NCI-H446 (cell line): ENCODE results near the gene CEMP1.

Experiments used
- DNase-seq, 2 experiments: peaks; one replicate each; lab custom pipeline; 2025; lab: John Stamatoyannopoulos, UW

Gene CEMP1

GRCh38 chr16:2483939-2484897 is 47.0 kb downstream of the CEMP1 start:
- no peak for DNase-seq

- DNase-seq: peak; percentile 37 to 81
Observed at GRCh38 chr16:2482708-2483534, 48.3 kb downstream of the CEMP1 start.

- DNase-seq: no peak
Observed at GRCh38 chr16:2482249-2482648, 49.0 kb downstream of the CEMP1 start.

- no peak for DNase-seq
Observed at GRCh38 chr16:2481676-2482075, 49.5 kb downstream of the CEMP1 start.

- no peak for DNase-seq
Observed at GRCh38 chr16:2480948-2481347, 50.3 kb downstream of the CEMP1 start.
